Cardiac fibroblast (primary cell): ENCODE results near the gene OR10H4.
"Not testable (repeated sequence)": the region's sequence is repeated elsewhere in the genome, so short reads cannot be mapped to it uniquely, and the experiment has no call there.

ENCODE experiments used
- DNase-seq, 2 donors: peaks; one replicate each; pipeline versions ENCODE4 v3.0.0 to v3.0.0-alpha.2; 2010; ENCODE audit warnings: low read depth in 2 of 2
- H3K4me3 ChIP-seq, 2 donors: replicated peaks in 1 of 2; 1 replicate in 1 of 2; 2 replicates in 1 of 2; pipeline ENCODE4 v1.5.1; 2011; ENCODE audit warnings: low read depth in 2 of 2, low read length in 2 of 2, mild to moderate bottlenecking in 2 of 2, moderate library complexity in 1 of 2
- CTCF ChIP-seq: IDR thresholded peaks from one replicate; pipeline ENCODE4 v1.5.1; 2011; ENCODE audit warnings: low read depth, mild to moderate bottlenecking, low read length, inconsistent platforms

The OR10H4 gene

DNA sequence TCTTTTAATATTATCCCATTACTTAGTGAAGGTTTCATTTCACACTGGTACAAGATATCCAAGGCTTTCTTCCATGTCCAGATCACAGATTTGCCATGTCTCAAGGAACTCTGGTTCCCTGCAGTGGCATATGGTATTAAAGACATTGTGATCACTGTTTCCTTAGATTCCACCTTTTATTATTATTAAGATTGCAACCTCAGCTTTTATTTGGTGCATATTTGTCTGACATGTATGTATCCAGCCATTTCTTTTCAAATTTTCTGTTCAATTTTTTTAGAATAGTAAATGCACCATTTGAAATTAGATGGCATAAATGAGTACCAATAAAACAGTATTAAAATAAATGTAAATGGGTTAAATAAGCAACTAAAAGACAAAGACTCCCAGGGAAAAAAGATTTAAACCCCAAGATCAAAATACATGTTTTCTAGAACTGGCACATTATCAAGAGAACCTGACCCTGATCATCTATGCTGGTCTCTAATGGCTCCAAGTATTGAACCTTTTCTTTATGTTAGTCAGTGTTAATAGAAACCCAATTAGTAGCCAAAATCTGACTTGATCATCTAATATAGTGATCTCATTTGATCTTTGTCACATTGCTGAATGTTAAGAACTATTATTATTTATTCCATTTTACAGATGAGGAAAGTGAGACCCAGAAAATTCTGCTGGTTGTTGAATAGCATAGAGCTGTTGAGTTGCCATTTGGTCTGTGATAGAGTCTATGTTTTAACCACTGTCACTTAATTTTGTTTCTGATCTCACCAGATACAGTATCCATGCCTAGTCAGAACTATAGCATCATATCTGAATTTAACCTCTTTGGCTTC lies at the start of gene OR10H4:
TSS of gene OR10H4 (plus strand) at position 786 of the 836 bp plus-strand sequence. CDS start at position 786, 0 bp downstream.
- DNase-seq = no peak
- TF ChIP-seq CTCF = no peak
- H3K4me3 ChIP-seq = no peak within 1 kb of the TSS

GRCh38 chr19:15899561-15899960 lies 49.2 kb upstream of the OR10H4 start:
- DNase-seq, H3K4me3 ChIP-seq: not testable (repeated sequence)

- not testable (repeated sequence) for H3K4me3 ChIP-seq, DNase-seq
Measured at GRCh38 chr19:15900032-15900431, 48.8 kb upstream of the OR10H4 start.

- DNase-seq = no peak
- TF ChIP-seq CTCF = no peak
- H3K4me3 ChIP-seq = no peak overlapping the region
Measured at GRCh38 chr19:15900504-15900903, 48.3 kb upstream of the OR10H4 start.

- no peak for DNase-seq
- H3K4me3 ChIP-seq = no peak overlapping the region
- TF ChIP-seq CTCF = no peak
Measured at GRCh38 chr19:15902254-15902653, 46.6 kb upstream of the OR10H4 start.

GRCh38 chr19:15902898-15903297 lies 45.9 kb upstream of the OR10H4 start:
- DNase-seq, H3K4me3 ChIP-seq: not testable (repeated sequence)

DNA sequence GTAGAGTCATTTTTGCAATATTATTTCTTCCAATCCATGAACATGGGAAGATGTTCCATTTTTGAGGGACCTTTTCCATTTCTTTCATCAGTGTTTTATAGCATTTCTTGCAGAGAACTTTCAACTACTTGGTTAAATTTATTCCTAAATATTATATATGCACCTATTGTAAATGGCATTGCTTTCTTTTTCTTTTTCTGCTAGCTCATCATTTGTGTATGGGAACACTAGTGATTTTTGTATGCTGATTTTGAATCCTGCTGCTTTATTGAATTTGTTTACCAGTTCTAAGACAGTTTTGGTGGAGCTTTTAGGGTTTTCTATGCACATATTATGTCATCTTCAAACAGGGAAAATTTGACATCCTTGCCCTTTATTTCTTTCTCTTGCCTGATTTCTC lies 43.8 kb upstream of the OR10H4 start:
- DNase-seq = no peak
- no peak overlapping the region for H3K4me3 ChIP-seq
- no peak for TF ChIP-seq CTCF

DNA sequence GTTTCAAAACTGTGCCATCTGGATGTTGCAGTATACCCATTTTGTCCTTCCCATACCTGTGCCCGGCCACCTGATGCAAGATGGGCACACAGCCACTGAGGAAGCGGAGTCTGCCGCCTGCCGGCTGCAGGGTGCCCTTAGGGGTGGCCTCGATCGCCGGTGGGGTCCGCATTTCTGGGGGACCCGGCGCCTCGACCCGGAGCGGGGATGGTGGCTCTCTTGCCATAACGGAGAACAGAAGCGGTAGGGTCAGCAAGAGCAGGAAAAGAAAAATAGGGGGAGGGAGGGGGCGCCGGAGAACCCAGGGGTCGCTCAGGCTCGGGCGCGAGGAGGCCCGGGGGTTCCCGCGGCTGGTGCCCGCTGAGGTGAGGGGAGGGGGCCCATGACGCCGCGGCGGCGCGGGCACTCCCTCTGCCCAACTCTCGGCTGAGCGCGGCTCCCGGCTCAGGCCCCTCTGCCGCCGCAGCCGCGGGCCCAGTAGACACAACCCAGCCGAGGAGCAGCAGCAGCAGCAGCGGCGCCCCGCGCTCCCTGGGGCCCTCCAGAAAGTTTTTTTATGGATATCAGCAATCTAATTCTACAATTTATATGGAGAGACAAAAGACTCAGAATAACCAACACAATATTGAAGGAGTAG lies 37.1 kb upstream of the OR10H4 start:
- no peak for DNase-seq
- no peak for TF ChIP-seq CTCF
- H3K4me3 ChIP-seq = no peak overlapping the region
